IMR-90 (cell line): ENCODE measurements around the gene CFAP92. TPM values are rescaled to one million over a fixed set of nuclear protein-coding genes. Genes with fewer than 3 reads are reported as not detected.

Source experiments
- ATAC-seq: fragments of 200-7000 bp; cut with Tn5 transposase; 2 replicates; pipeline ENCODE4 v1.9.1; 2020; ENCODE audit warnings: low read depth, mild to moderate bottlenecking, moderate library complexity
- BruUV-seq: library from RNA; stranded (reverse); fragments of 400-500 nt; replicated peaks from 2 replicates; lab custom pipeline; 2021; lab: Mats Ljungman, UMichigan
- CTCF ChIA-PET: fragments of 300-600 bp; formaldehyde crosslinking; extraction: SDS; loops from one replicate; lab custom pipeline; 2021; ENCODE audit warnings: antibody characterized with exemption; lab: Yijun Ruan, JAX
- POLR2A ChIA-PET: fragments of 300-600 bp; sonication (Branson Sonifier 250); formaldehyde crosslinking; loops from one replicate; lab custom pipeline; 2022; ENCODE audit warnings: antibody characterized with exemption; ENCODE audit not compliant: unreplicated experiment; lab: Charles Lee
- DNase-seq: peaks from one replicate; pipeline ENCODE4 v3.0.0; 2013
- H2AFZ ChIP-seq: replicated peaks from 2 replicates; pipeline ENCODE3; 2013; ENCODE audit warnings: low read length, mild to moderate bottlenecking; ENCODE audit not compliant: poor library complexity
- H2AK5ac ChIP-seq: 2 replicates; pipeline ENCODE4 v1.6.1; 2013; ENCODE audit warnings: low read depth, low read length, inconsistent platforms
- H2AK9ac ChIP-seq: replicated peaks from 2 replicates; pipeline ENCODE3; 2013; ENCODE audit warnings: mild to moderate bottlenecking, low read depth, low read length, moderate library complexity; ENCODE audit not compliant: poor library complexity
- H2BK120ac ChIP-seq: 2 replicates; pipeline ENCODE4 v1.6.1; 2013; ENCODE audit warnings: low read depth, low read length, inconsistent platforms
- H2BK15ac ChIP-seq: 3 replicates; pipeline ENCODE4 v1.6.1; 2013; ENCODE audit warnings: low read depth, low read length, inconsistent platforms
- H2BK20ac ChIP-seq: 2 replicates; pipeline ENCODE4 v1.6.1; 2013; ENCODE audit warnings: low read depth, mild to moderate bottlenecking, inconsistent platforms, low read length, moderate library complexity
- H2BK5ac ChIP-seq: 2 replicates; pipeline ENCODE4 v1.6.1; 2013; ENCODE audit warnings: mild to moderate bottlenecking, low read depth, low read length, inconsistent platforms; ENCODE audit not compliant: poor library complexity, severe bottlenecking
- H3K14ac ChIP-seq: replicated peaks from 2 replicates; pipeline ENCODE4 v1.6.1; 2013; ENCODE audit warnings: low read depth, low read length, inconsistent platforms
- H3K18ac ChIP-seq: 2 replicates; pipeline ENCODE4 v1.6.1; 2013; ENCODE audit warnings: low read depth, low read length, control low read depth
- H3K23ac ChIP-seq: 2 replicates; pipeline ENCODE4 v1.6.1; 2013; ENCODE audit warnings: low read depth, low read length, inconsistent platforms
- H3K27ac ChIP-seq: 2 replicates; pipeline ENCODE4 v1.5.1; 2013; ENCODE audit warnings: mild to moderate bottlenecking, control low read depth, low read length; ENCODE audit not compliant: insufficient read depth
- H3K27me3 ChIP-seq: 2 replicates; pipeline ENCODE4 v1.6.1; 2013; ENCODE audit warnings: low read length; ENCODE audit not compliant: control insufficient read depth, insufficient read depth
- H3K36me3 ChIP-seq: 2 replicates; pipeline ENCODE4 v1.6.1; 2013; ENCODE audit warnings: low read length, mixed read lengths; ENCODE audit not compliant: control insufficient read depth, insufficient read depth
- H3K4ac ChIP-seq: 2 replicates; pipeline ENCODE4 v1.6.1; 2013; ENCODE audit warnings: low read depth, low read length, inconsistent platforms
- H3K4me1 ChIP-seq: 2 replicates; pipeline ENCODE4 v1.6.1; 2013; ENCODE audit warnings: low read length, mixed read lengths; ENCODE audit not compliant: control insufficient read depth, insufficient read depth
- H3K4me2 ChIP-seq: 2 replicates; pipeline ENCODE4 v1.6.1; 2013; ENCODE audit warnings: low read depth, mild to moderate bottlenecking, control low read depth, low read length, moderate library complexity
- H3K4me3 ChIP-seq: 2 replicates; pipeline ENCODE4 v1.5.1; 2013; ENCODE audit warnings: low read depth, mild to moderate bottlenecking, control low read depth, low read length, moderate library complexity; ENCODE audit not compliant: insufficient read depth
- H3K56ac ChIP-seq: 2 replicates; pipeline ENCODE4 v1.6.1; 2013; ENCODE audit warnings: low read length, inconsistent platforms; ENCODE audit not compliant: insufficient read depth; ENCODE audit errors: extremely low read depth
- H3K79me1 ChIP-seq, 2 experiments: 2 replicates each; pipeline ENCODE4 v1.6.1; 2013; ENCODE audit warnings: low read length in 2 of 2, inconsistent platforms in 1 of 2, low read depth in 1 of 2
- H3K9ac ChIP-seq: 2 replicates; pipeline ENCODE4 v1.6.1; 2013; ENCODE audit warnings: low read depth, low read length, control low read depth
- H3K9me1 ChIP-seq: 2 replicates; pipeline ENCODE4 v1.6.1; 2013; ENCODE audit warnings: low read length, inconsistent platforms; ENCODE audit not compliant: insufficient read depth
- H3K9me3 ChIP-seq: 2 replicates; pipeline ENCODE4 v1.6.1; 2013; ENCODE audit warnings: low read length; ENCODE audit not compliant: control insufficient read depth, insufficient read depth
- H4K20me1 ChIP-seq: 2 replicates; pipeline ENCODE4 v1.6.1; 2013; ENCODE audit warnings: low read length, inconsistent platforms; ENCODE audit not compliant: insufficient read depth
- H4K5ac ChIP-seq: 2 replicates; pipeline ENCODE4 v1.6.1; 2013; ENCODE audit warnings: mild to moderate bottlenecking, low read depth, low read length, control low read depth
- H4K8ac ChIP-seq, 2 experiments: 2 replicates each; pipeline ENCODE4 v1.6.1; 2013; ENCODE audit warnings: low read depth in 2 of 2, low read length in 2 of 2, control low read depth in 1 of 2, inconsistent platforms in 1 of 2
- H4K91ac ChIP-seq: 2 replicates; pipeline ENCODE4 v1.6.1; 2013; ENCODE audit warnings: low read depth, low read length, inconsistent platforms; ENCODE audit not compliant: insufficient read depth
- BHLHE40 ChIP-seq: fragments of 150-350 bp; IDR thresholded peaks from 2 replicates; pipeline ENCODE4 v1.6.1; 2016; ENCODE audit warnings: mild to moderate bottlenecking, low read depth, low read length
- CEBPB ChIP-seq: IDR thresholded peaks from 2 replicates; pipeline ENCODE4 v1.6.1; 2012; ENCODE audit warnings: low read depth, low read length, improper control_type of control experiment
- CHD1 ChIP-seq: IDR thresholded peaks from 2 replicates; pipeline ENCODE4 v1.6.1; 2012; ENCODE audit warnings: low read depth, low read length, improper control_type of control experiment
- MAZ ChIP-seq: IDR thresholded peaks from 2 replicates; pipeline ENCODE4 v1.6.1; 2012; ENCODE audit warnings: low read depth, mild to moderate bottlenecking, low read length, improper control_type of control experiment, moderate library complexity, borderline replicate concordance
- MXI1 ChIP-seq: IDR thresholded peaks from 2 replicates; pipeline ENCODE4 v1.6.1; 2012; ENCODE audit warnings: low read depth, mild to moderate bottlenecking, low read length, moderate library complexity, borderline replicate concordance
- RAD21 ChIP-seq: IDR thresholded peaks from 2 replicates; pipeline ENCODE4 v1.6.1; 2012; ENCODE audit warnings: low read length, improper control_type of control experiment
- SMC3 ChIP-seq: fragments of 150-350 bp; IDR thresholded peaks from 2 replicates; pipeline ENCODE4 v1.6.1; 2016; ENCODE audit warnings: low read depth, mild to moderate bottlenecking, antibody characterized with exemption, low read length, moderate library complexity
- WGBS, 2 experiments: methylation state at CpG; one replicate each; pipeline versions ENCODE4 v1.1.5 to v1.1.7; 2013; ENCODE audit warnings: missing lambda C conversion rate in 2 of 2; ENCODE audit not compliant: insufficient read length in 1 of 2; ENCODE audit errors: extremely low coverage in 2 of 2; 5-methylcytosine and 5-hydroxymethylcytosine counted together
- dilution Hi-C: fragments of 300-500 bp; cut with HindIII; formaldehyde crosslinking; loops from one replicate; pipeline ENCODE4 v1.14.3; 2018; ENCODE audit warnings: low sequenced_read_pairs; ENCODE audit not compliant: unreplicated experiment
- in situ Hi-C: fragments of 300-500 bp; cut with MboI; formaldehyde crosslinking; loops from 3 replicates; pipeline ENCODE4 v1.14.3; 2019; ENCODE audit warnings: low sequenced_read_pairs, inconsistent platforms, mixed read lengths
- intact Hi-C: fragments of 100-400 bp; cut with micrococcal nuclease; formaldehyde crosslinking; loops from 2 replicates; pipeline ENCODE4 v1.10.0; 2022
- polyA plus RNA-seq, 3 experiments: library from polyadenylated mRNA; depleted of rRNA; stranded (reverse); fragments of >200 nt; gene quantifications; 2 replicates each; pipeline ENCODE4 v1.2.3, GENCODE V29; 2012; ENCODE audit warnings: low replicate concordance in 1 of 3
- total RNA-seq: library from RNA; depleted of rRNA; stranded (reverse); fragments of >200 nt; gene quantifications from 2 replicates; pipeline ENCODE4 v1.2.3, GENCODE V29; 2012
- TF ChIP-seq, protein P1 (sequence below): fragments of 150-350 bp; IDR thresholded peaks from 2 replicates; pipeline ENCODE4 v1.6.1; 2016; ENCODE audit warnings: low read depth, mild to moderate bottlenecking, low read length, moderate library complexity, borderline replicate concordance

Gene CFAP92
- total and polyA plus RNA-seq, 2 of the 4 experiments (the other 2 are of a cell fraction), result not detected

DNA sequence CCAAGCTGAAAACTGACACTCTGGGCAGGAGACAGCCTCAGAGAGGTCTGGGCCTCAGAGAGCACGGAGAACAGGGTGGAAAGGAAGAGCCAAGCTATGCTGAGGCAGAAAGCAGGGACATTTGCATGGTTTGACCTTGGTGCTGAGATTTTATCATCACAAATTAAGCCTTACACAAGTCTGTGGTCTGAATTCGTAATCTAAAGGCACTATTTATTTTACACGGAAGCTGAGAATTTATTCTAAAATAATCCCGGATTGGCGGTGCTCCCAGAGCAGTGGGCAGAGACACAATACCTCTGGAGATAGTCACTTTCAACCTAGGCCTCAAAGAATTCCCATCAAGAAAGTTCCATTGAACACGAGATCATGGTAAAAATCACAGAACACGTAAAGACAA, 47.5 kb downstream of the CFAP92 start:
- H3K23ac ChIP-seq, result no peak overlapping the region
- no peak overlapping the region for H3K4me3 ChIP-seq
- H2AFZ ChIP-seq, result no peak overlapping the region
- H3K27ac ChIP-seq, result no peak overlapping the region
- DNase-seq, result peak; percentile 68
- no peaks in the 10 kb centered on the region for H3K9me1 ChIP-seq
- TF ChIP-seq BHLHE40, result no peak
- no peak for TF ChIP-seq MAZ
- TF ChIP-seq CHD1, result no peak
- TF ChIP-seq, protein P1, sequence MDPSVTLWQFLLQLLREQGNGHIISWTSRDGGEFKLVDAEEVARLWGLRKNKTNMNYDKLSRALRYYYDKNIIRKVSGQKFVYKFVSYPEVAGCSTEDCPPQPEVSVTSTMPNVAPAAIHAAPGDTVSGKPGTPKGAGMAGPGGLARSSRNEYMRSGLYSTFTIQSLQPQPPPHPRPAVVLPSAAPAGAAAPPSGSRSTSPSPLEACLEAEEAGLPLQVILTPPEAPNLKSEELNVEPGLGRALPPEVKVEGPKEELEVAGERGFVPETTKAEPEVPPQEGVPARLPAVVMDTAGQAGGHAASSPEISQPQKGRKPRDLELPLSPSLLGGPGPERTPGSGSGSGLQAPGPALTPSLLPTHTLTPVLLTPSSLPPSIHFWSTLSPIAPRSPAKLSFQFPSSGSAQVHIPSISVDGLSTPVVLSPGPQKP, result no peak
- TF ChIP-seq SMC3, result no peak
- no peak for TF ChIP-seq MXI1
- peak; percentile 53; the same call in 1 of the 2 replicates for TF ChIP-seq CEBPB
- no peak for TF ChIP-seq RAD21
- H4K91ac ChIP-seq, result no peak overlapping the region
- no peak overlapping the region for H2AK9ac ChIP-seq
- WGBS, 2 experiments, result no CpG with 5 or more reads among the region's 7 CpGs
- no peak overlapping the region for H2BK20ac ChIP-seq
- H2BK15ac ChIP-seq, result no peak overlapping the region
- H2BK120ac ChIP-seq, result no peak overlapping the region
- BruUV-seq, result no TSS peak
- H3K9me3 ChIP-seq, result no peaks in the 10 kb centered on the region
- no peak overlapping the region for H3K18ac ChIP-seq
- H2BK5ac ChIP-seq, result no peak overlapping the region
- H4K8ac ChIP-seq, result no peak overlapping the region
- ChIA-PET POLR2A (no interaction called here), CTCF (interaction anchor here (0.6 to 1.6 kb wide), 2 partner anchors 18 to 22 kb away, joined by 3 to 5 read pairs; no protein-coding TSS in a partner anchor)
- intact Hi-C loops, result no loop called here
- H2AK5ac ChIP-seq, result no peak overlapping the region
- no peaks in the 10 kb centered on the region for H3K36me3 ChIP-seq
- dilution Hi-C loops, result no loop called here
- H3K9ac ChIP-seq, result no peak overlapping the region
- H3K56ac ChIP-seq, result no peak overlapping the region
- ATAC-seq, result peak; percentile 77
- H4K5ac ChIP-seq, result no peak overlapping the region
- in situ Hi-C loops, result no loop called here
- no peaks in the 10 kb centered on the region for H4K20me1 ChIP-seq
- no peak overlapping the region for H3K4ac ChIP-seq
- peaks cover 33% of the 10 kb centered on the region for H3K27me3 ChIP-seq
- no peaks in the 10 kb centered on the region for H3K79me1 ChIP-seq
- H3K14ac ChIP-seq, result no peak overlapping the region
- H3K4me2 ChIP-seq, result no peak overlapping the region
- peaks cover 1% of the 10 kb centered on the region; the same call in 1 of the 2 replicates for H3K4me1 ChIP-seq
